NCI-H774 (cell line): ENCODE measurements around the gene PKIG.
"Not testable (repeated sequence)": the region's sequence is repeated elsewhere in the genome, so short reads cannot be mapped to it uniquely, and the experiment has no call there.

ENCODE experiments used
- DNase-seq: peaks from one replicate; lab custom pipeline; 2025; lab: John Stamatoyannopoulos, UW

PKIG gene

GRCh38 chr20:44642203-44643153 is 60.1 kb downstream of the PKIG start:
- peak; percentile 8 for DNase-seq

- DNase-seq = no peak
Measured at GRCh38 chr20:44643154-44643519, 60.8 kb downstream of the PKIG start.

GRCh38 chr20:44643596-44644229 is 61.3 kb downstream of the PKIG start:
- no peak for DNase-seq

GRCh38 chr20:44644230-44644617 is 61.8 kb downstream of the PKIG start:
- no peak for DNase-seq

- DNase-seq = no peak
Measured at GRCh38 chr20:44644667-44645131, 62.3 kb downstream of the PKIG start.

- no peak for DNase-seq
Measured at GRCh38 chr20:44646023-44646640, 63.8 kb downstream of the PKIG start.

- DNase-seq = no peak
Measured at GRCh38 chr20:44646641-44647274, 64.4 kb downstream of the PKIG start.

GRCh38 chr20:44648068-44648467 is 65.7 kb downstream of the PKIG start:
- no peak for DNase-seq

- no peak for DNase-seq
Measured at GRCh38 chr20:44648579-44648978, 66.2 kb downstream of the PKIG start.

GRCh38 chr20:44649126-44649525 is 66.7 kb downstream of the PKIG start:
- no peak for DNase-seq

GRCh38 chr20:44649976-44650375 is 67.6 kb downstream of the PKIG start:
- no peak for DNase-seq

GRCh38 chr20:44650771-44651433 is 68.5 kb downstream of the PKIG start:
- no peak for DNase-seq

- DNase-seq = no peak
Measured at GRCh38 chr20:44651434-44651683, 69.0 kb downstream of the PKIG start.

- peak; percentile 47 for DNase-seq
Measured at GRCh38 chr20:44651684-44652423, 69.5 kb downstream of the PKIG start, which contains the start of gene ADA. Gene ADA, minus strand, starts transcription at chr20:44651699. Its CDS starts 92 bp downstream, at chr20:44651607.

GRCh38 chr20:44653546-44653945 is 71.2 kb downstream of the PKIG start:
- no peak for DNase-seq

GRCh38 chr20:44654210-44654609 is 71.8 kb downstream of the PKIG start:
- DNase-seq = not testable (repeated sequence)

GRCh38 chr20:44656448-44656847 is 74.1 kb downstream of the PKIG start:
- no peak for DNase-seq

- no peak for DNase-seq
Measured at GRCh38 chr20:44657875-44658274, 75.5 kb downstream of the PKIG start.

- no peak for DNase-seq
Measured at GRCh38 chr20:44658810-44659209, 76.4 kb downstream of the PKIG start.

- no peak for DNase-seq
Measured at GRCh38 chr20:44659931-44660330, 77.6 kb downstream of the PKIG start.

- no peak for DNase-seq
Measured at GRCh38 chr20:44660581-44660980, 78.2 kb downstream of the PKIG start.
